Fibroblast of pulmonary artery (primary cell): ENCODE results near the gene ITPRIP.

Experiments
- DNase-seq: peaks from one replicate; pipeline ENCODE4 v3.0.0-alpha.2; 2010; ENCODE audit warnings: low read depth
- H3K4me3 ChIP-seq: replicated peaks from 2 replicates; pipeline ENCODE4 v1.5.1; 2011; ENCODE audit warnings: low read depth, mild to moderate bottlenecking, control low read depth, low read length, moderate library complexity
- TF ChIP-seq, protein P1 (sequence below): IDR thresholded peaks from 2 replicates; pipeline ENCODE4 v1.5.1; 2011; ENCODE audit warnings: mild to moderate bottlenecking, control low read depth, low read length, inconsistent platforms; ENCODE audit errors: missing control alignments

Gene ITPRIP

GRCh38 chr10:104268713-104269645 is 69.3 kb downstream of the ITPRIP start, which contains the start of gene GSTO2:
GSTO2 (plus strand) TSS chr10:104269184; CDS start chr10:104274916, 5,732 bp downstream.
- peak within 1 kb of the TSS; percentile 69 for H3K4me3 ChIP-seq
- TF ChIP-seq, protein P1, sequence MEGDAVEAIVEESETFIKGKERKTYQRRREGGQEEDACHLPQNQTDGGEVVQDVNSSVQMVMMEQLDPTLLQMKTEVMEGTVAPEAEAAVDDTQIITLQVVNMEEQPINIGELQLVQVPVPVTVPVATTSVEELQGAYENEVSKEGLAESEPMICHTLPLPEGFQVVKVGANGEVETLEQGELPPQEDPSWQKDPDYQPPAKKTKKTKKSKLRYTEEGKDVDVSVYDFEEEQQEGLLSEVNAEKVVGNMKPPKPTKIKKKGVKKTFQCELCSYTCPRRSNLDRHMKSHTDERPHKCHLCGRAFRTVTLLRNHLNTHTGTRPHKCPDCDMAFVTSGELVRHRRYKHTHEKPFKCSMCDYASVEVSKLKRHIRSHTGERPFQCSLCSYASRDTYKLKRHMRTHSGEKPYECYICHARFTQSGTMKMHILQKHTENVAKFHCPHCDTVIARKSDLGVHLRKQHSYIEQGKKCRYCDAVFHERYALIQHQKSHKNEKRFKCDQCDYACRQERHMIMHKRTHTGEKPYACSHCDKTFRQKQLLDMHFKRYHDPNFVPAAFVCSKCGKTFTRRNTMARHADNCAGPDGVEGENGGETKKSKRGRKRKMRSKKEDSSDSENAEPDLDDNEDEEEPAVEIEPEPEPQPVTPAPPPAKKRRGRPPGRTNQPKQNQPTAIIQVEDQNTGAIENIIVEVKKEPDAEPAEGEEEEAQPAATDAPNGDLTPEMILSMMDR: no peak
- peak; percentile 97 for DNase-seq

DNA sequence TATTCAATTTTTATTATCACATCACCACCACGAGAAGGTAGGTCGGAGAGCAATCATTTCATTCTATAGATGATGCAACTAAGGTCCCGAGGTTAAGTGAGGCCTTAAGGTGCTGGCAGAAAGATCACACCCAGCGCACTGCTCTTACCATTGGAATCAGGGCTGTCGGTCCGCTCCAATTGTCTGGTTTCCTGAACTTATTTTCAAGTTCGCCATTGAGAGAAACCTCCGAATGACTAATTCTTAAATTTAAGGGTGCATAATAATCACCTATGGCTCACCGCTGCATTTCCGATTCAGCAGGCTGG is 69.9 kb downstream of the ITPRIP start:
- no peak for DNase-seq
- peak overlapping the region; percentile 69 for H3K4me3 ChIP-seq
- TF ChIP-seq, protein P1: no peak

- no peak for DNase-seq
- TF ChIP-seq, protein P1: no peak
- peak overlapping the region; percentile 69 for H3K4me3 ChIP-seq
Observed at GRCh38 chr10:104267721-104268404, 70.4 kb downstream of the ITPRIP start.

DNA sequence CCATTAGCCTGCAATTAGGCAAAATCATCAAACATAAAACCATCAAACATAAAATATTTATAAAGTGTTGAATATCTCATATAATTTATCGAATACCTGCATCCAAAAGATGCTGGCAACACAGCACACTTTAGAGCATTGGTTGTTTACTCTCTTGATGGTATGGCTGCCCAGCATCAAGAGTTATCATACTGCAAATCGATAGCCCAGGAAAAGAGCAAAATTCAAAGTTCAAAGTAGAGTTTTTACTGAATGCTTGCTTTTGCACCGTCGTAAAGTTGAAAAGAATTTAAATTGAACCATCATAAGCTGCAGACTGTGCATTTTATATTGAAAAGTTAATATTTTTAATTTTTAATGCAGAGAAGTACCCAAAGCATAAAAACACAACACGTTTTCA is 73.5 kb downstream of the ITPRIP start:
- DNase-seq: no peak
- H3K4me3 ChIP-seq: no peak overlapping the region
- TF ChIP-seq, protein P1: no peak

DNA sequence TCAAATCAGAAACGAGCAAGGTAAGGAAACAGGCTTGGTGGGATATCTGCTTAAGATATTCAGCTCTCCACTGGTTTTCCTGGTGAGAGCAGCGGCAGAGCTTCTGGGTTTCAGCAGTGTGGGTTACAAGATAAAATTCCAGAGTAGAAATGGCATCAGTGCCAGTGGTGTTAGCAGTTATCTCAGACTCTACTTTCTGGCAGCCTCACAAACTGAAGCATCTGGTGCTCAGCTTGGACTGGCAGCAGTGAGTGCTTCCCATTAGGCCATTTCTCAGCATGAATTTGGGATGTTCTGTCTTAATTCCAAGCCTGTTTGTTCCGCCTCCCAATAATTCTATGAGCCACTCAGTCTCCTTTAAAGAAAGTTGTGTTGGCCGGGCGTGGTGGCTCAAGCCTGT is 76.2 kb downstream of the ITPRIP start:
- TF ChIP-seq, protein P1: no peak
- DNase-seq: no peak
- H3K4me3 ChIP-seq: no peak overlapping the region

DNA sequence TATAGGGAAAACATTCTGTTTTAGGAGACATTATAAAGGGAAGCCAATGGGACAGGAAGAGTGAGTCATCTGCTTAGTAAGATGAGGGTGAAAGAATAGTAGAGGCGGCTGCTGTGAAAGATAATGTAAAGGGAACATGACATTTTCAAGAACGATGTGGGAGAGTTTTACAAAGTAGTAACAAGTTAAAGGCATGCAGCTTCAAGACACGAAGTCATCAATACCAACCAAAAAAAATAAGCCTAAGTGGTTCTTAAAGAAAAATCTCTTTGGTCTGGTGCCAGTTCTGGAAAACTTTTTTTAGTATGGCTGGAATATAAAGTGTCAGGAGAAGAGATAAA is 77.5 kb downstream of the ITPRIP start:
- peak overlapping the region; percentile 3 for H3K4me3 ChIP-seq
- peak; percentile 79 for DNase-seq
- TF ChIP-seq, protein P1: no peak
